Measurements from ENCODE around the gene PEX16.
A peak's percentile ranks its signal among the peaks of the same experiment; 100 is the strongest.

PEX16 gene

GRCh38 chr11:45917623-45918330, at the start of gene PEX16:
PEX16 (minus strand) TSS chr11:45917877; CDS start chr11:45917811, 66 bp downstream.
- DNase-seq, result peak; percentile 94
- ATAC-seq, result peak; percentile 97

DNA sequence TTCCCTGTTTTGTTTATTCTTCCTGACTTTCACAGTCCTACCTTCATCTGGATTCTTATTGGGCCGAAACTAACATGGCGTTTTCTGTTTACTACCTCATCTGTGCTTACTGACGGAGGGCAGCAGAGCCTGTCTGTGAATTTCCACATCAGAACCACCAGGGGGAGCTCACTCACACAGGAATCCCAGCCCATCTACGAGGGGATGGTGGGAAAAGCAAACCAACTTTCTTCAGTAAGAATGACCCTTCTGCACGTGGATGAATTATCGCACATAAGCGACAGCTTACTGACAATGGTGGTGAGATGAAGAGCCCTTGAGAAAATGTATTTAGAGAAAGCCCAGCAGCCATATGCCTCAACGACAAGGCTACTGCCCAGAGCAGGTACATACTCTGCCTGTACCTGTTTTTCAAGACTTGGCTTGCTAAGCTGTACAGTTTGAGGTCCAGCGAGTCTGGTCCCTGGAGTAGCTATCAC, 47.3 kb upstream of the PEX16 start:
- ATAC-seq (peak; percentile 81), DNase-seq (peak; percentile 55)

GRCh38 chr11:45961751-45962240, 44.1 kb upstream of the PEX16 start:
- DNase-seq (no peak), ATAC-seq (no peak)

- no peak for ATAC-seq
- DNase-seq, result no peak
These were observed 42.9 kb upstream of the PEX16 start for GRCh38 chr11:45960387-45961095.

GRCh38 chr11:45959851-45960250, 42.2 kb upstream of the PEX16 start:
- DNase-seq, result no peak
- ATAC-seq, result no peak

- no peak for DNase-seq
- no peak for ATAC-seq
These were observed 32.3 kb upstream of the PEX16 start for GRCh38 chr11:45949992-45950407.

GRCh38 chr11:45948356-45948755, 30.7 kb upstream of the PEX16 start:
- no peak for ATAC-seq
- no peak for DNase-seq

DNA sequence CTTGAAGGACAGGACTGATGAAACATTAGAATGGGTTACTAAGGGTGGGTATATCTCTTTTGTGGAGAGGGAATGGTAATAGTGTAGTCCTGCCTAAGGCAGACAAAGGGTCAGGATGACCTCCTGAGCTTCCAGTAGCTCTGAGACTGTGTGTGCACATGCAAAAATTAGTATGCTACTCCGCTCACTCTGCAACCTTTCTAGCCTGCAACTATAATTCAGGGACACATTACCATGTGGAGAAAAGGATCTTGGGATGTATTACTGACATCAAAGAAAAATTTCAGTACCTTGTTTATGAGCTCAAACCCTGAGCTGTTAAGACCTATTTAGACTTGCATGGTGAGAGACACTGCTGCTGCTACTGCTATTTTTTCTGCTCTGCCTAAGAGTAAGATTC, 30.2 kb upstream of the PEX16 start:
- DNase-seq (no peak), ATAC-seq (no peak)

DNA sequence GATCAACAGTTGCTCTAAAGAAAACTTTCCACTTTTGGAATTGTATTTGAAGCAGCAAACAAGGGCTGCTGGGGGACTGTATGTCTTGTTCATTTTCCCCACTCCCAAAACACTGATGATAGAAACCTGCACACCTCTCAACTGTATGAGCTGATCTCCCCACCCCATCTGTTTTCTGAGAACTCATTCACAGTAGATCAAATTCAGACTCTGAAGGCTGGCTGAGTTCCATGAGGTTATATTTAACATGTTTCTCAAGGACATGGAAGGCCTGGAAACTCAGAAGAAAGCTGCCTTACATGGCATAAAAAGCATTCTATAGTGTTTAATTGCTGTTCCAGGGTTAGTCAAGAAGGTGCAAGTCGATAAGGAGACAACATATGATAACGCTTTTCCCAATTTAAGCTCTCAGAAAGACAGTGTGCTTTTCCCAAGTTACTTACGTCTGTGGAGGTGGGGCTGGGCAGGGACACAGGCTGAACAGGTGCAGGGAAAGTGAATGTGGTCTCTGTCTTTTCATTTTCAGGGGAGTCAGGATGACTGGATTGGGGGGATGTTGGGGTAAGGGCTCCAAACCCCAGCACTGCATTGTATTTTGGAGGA, 27.8 kb upstream of the PEX16 start:
- no peak for DNase-seq
- no peak for ATAC-seq

GRCh38 chr11:45942381-45942780, 24.7 kb upstream of the PEX16 start:
- ATAC-seq, result no peak
- no peak for DNase-seq

DNA sequence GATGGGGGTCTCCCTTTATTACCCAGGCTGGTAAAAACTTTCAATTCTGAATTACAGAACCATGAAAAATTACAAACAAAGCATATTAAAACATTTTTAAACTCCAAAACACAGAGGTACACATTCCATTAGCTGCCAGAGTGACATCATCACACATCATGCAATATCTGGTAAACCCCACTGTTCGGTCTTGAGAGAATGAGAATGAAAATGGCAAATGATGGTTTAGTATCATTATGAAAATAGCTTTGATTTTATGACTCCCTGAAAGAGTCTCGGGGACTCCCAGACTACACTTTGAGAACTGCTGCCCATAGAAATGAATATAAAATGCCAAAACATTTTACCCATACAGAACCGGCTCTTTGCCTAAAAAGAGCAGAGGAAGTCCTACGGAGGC, 23.6 kb upstream of the PEX16 start:
- ATAC-seq (no peak), DNase-seq (no peak)

- ATAC-seq, result no peak
These were observed 22.2 kb upstream of the PEX16 start for GRCh38 chr11:45939836-45940235.

DNA sequence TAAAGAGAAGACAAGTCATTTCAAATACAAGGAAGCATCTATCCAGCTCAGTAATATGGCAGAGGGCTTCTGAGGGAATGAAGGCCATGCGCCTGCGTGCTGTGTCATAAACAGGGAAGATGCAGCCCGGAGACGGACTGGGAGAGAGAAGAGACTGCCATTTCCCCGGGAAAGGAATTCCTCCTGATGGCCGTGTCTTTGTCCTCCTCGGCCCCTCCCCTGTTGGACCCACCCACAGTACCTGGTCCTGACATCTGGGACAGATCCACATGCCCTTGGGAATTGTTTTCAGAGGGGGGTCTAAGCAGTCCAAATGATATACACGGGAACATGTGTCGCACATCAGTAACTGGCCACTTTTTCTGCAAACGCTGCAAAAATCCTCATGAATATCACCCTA, 20.2 kb upstream of the PEX16 start:
- ATAC-seq, result no peak
- no peak for DNase-seq

More at GRCh38 chr11:45939836-45940235, 22.2 kb upstream of the PEX16 start:
- DNase-seq, result no peak

DNA sequence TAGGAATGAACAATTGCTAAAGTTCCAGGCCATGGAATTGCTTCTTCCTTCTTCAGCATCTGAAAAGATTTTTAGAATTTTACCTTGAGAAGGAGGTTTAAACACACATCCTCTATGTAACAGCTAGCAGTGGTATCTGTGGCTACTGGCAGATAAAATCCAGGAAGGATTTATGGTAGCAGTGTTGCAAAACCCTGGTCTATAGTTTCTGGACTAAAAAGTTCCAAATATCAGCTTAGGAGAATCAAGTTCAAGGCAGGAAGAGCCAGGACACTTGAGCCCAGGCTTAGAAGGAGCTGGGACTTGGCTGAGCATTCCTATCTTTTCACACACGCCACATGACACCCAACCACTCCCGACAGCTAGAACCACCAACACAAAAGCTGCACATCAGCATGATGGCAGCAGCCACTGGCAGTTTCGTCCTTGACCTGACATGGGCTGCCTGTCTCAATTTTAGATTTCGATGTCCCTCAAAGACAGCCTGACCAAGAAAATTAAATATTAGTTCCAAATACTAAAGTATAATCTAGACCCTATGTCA, 18.9 kb upstream of the PEX16 start:
- DNase-seq (no peak), ATAC-seq (no peak)

DNA sequence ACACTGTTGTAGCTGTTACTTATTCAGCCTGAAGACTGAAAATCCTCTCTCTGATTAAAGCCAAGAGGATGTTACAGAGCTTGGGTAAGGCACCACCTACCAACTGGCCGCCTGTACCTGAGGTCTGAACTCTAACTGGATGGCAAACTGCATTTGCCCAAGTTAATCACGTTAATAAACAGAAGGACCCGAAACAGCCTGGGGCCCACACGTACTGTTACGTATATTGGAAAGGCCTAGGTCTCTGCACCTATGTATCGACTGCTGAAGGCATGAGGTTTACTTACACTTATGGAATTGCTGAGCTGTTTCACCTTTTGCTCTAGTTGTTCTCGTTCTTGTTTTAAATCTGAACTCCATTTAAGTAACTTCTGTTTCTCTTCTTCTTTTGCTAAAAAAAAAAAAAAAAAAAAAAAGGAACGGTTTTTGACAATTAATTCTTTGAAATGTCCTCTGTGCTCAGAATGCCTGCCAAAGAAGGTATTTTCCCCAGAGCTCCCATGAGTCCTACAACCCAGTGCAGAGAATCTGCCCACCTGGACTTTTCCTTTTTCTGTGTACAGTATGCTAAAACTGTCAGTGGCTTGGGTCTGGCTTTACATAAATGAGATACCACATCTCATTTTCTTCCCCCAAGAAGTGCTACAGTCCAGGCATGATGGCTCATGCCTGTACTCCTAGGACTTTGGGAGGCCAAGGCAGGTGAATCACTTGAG, 17.8 kb upstream of the PEX16 start:
- no peak for DNase-seq
- ATAC-seq, result no peak

GRCh38 chr11:45934580-45935318, 17.1 kb upstream of the PEX16 start:
- ATAC-seq (no peak), DNase-seq (no peak)

DNA sequence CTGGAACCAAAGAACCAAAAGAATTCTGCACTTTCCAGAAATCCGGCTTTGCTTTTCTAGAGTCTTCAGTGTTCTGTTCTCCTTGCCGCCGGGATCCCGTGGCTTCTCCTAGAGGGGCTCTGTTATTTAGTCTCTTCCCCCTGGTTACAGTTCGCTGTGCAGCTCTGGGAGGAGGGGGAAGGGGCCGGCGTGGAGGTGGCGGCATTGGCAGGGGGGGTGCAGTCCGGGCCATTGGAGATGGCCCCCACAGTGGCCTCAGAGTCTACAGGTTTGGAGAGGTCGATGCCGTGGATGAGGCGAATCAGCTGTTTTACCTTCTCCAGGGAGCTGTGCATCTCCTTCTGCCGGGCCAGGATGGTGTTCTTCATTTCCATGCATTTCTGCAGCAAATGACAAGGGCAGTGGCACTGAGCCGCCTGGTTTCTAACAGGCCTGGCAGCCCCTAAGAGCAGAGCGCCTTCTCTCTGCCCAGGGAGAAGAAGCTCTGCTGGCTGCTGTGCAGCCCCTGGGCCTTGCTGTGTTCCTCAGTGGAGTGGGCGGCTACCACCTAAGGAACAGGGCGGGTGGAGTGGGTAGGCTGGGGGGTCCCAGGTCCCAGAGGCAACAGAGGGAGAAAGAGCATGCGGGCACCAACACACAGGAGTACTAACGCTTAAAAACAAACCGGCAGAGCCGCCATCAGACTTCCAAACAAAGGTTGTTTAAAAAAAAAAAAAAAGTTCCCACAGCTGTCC, 16.3 kb upstream of the PEX16 start:
- DNase-seq (no peak), ATAC-seq (no peak)

DNA sequence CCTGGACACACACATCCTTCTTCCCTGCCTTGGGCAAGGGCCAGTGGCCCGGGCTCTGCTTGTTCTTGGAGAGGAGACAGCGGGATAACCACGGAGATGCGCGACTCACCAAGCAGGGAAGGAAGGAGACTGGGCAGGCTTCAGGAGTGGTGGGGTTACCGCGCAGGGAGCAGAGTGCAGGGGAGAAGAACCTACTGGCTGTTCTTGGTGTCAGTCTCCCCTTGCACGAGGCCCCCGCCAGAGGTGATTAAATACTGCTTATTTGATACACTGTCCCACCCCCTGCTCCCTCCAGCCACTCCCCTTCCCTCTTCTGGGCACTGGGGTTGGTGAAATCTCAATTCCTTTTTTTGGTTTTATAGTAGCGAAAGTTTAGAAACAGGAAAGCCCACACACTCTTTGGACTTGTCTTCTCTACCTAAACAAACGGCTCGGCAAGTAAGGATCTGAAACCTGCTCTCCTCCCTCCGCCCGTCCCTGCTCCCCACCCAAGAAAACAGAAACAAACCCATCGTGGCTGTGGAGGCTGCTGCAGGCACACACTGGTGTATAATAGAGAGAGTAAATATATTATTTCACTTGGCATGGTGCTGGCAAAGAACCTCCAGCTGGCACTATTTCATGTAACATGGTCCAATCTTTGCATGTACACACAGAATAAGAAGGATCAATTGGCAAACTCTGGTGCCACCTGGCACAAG, 15.6 kb upstream of the PEX16 start:
- DNase-seq (no peak), ATAC-seq (no peak)

DNA sequence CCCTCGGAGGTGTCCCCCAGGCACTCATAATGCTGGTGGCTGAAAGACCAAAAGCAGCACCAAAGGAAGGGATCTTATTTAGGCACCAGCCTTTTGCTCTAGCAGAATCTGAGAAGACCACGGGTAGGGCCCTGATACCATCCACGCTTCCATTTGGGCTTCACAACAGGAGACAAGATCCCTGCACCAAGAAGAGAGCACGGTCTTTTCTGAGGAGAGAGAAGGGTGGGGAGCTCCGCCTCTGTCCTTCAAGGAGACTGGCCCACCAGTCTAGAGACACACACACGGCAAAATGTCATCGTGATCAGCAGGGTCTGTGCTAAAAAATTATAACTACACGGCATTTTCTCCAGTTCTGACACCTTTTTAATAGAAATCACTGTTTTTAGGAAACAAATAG, 14.5 kb upstream of the PEX16 start:
- DNase-seq, result no peak
- no peak for ATAC-seq

DNA sequence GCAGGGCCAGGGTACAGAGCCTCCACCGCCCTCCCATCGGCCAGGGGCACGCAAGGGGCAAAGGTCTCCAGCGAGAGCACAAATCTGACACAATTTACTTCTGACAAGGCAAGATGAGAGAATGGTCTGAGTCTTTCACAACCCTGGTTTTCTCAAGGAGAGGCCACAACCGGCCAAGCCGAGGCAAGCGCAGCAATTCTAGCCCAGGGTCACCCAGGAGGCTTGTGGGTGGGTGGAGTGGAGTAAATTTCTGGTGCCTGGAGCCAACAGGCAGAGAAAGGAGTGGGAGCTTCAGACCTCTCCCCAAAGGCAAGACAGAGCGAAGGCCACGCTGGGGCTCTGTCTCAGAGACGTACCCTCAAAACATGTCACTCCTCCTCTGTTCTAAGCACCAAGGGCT, 14.1 kb upstream of the PEX16 start:
- DNase-seq, result no peak
- ATAC-seq, result no peak

All from stimulated activated naive CD8-positive, alpha-beta T cell treated with anti-CD3 and anti-CD28 coated beads, Interleukin-15, Interleukin-2, amounts not matched to agents 100 U/mL and 50 U/mL, for 24 hours (primary cell).